IgD-negative memory B cell (primary cell): ENCODE data around the gene LARP4. TPM values are rescaled to one million over a fixed set of nuclear protein-coding genes. Genes with fewer than 3 reads are reported as not detected.
"Not testable (repeated sequence)": the region's sequence is repeated elsewhere in the genome, so short reads cannot be mapped to it uniquely, and the experiment has no call there.

Experiments
- H3K27ac Mint-ChIP-seq, 3 donors: one replicate each; pipeline ENCODE4 v1.8.0; 2020 to 2022; ENCODE audit warnings: mild to moderate bottlenecking in 3 of 3, mixed read lengths in 3 of 3, moderate library complexity in 1 of 3
- H3K27me3 Mint-ChIP-seq: one replicate; pipeline ENCODE4 v1.8.0; 2021; ENCODE audit warnings: mixed read lengths
- H3K36me3 Mint-ChIP-seq: one replicate; pipeline ENCODE4 v1.8.0; 2020; ENCODE audit warnings: mild to moderate bottlenecking, mixed read lengths
- H3K4me1 Mint-ChIP-seq, 3 donors: one replicate each; pipeline ENCODE4 v1.8.0; 2020 to 2022; ENCODE audit warnings: mixed read lengths in 3 of 3, mild to moderate bottlenecking in 1 of 3
- H3K4me3 Mint-ChIP-seq, 4 donors: one replicate each; pipeline ENCODE4 v1.8.0; 2020 to 2022; ENCODE audit warnings: mild to moderate bottlenecking in 4 of 4, mixed read lengths in 4 of 4, moderate library complexity in 3 of 4
- H3K9me3 Mint-ChIP-seq, 3 donors: one replicate each; pipeline ENCODE4 v1.8.0; 2020 to 2021; ENCODE audit warnings: mixed read lengths in 3 of 3, mild to moderate bottlenecking in 1 of 3
- polyA plus RNA-seq: library from polyadenylated mRNA; unstranded; fragments of 300-500 nt; fragmentation: Illumina TruSeq; gene quantifications from one replicate; pipeline ENCODE4 v1.2.3, GENCODE V29; 2021

The LARP4 gene
- polyA plus RNA-seq, 1 donor from 2014 or later, result 21.3 TPM

DNA sequence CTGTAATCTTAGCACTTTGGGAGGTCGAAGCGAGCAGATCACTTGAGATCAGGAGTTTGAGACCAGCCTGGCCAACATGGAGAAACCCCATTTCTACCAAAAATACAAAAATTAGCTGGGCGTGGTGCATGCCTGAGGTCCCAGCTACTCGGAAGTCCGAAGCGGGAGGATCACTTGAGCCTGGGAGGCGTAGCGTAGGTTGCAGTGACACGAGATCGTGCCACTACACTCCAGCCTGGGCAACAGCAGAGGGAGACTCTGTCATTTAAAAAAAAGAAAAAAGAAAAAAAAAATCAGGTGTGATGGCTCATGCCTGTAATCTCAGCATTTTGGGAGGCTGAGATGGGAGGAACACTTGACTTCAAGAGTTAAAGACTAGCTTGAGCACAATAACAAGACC, 11.9 kb upstream of the LARP4 start:
- H3K36me3 Mint-ChIP-seq, H3K4me1 Mint-ChIP-seq, H3K4me3 Mint-ChIP-seq, H3K27ac Mint-ChIP-seq, H3K9me3 Mint-ChIP-seq, H3K27me3 Mint-ChIP-seq: not testable (repeated sequence)

DNA sequence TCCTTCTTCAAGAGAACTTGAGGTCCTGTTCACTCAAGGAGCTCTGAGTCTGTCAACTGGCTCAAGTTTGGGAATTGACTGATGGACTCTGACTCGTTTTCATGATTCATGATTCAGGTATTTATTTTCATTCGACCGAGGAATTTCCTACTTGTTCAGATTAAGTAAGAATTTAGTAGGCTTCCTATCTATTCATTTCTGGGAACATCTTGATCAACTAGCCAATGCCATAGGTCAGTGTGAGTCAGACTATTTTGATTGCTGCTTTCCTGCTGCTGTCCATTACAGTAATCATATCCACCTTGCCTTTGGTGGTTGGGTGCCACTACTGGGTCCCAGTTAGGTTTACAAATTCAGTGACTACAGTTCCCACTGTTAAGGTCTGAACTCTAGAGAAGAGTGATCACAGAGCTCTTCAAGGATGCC, 10.4 kb upstream of the LARP4 start:
- H3K4me3 Mint-ChIP-seq, result no peak overlapping the region
- H3K4me1 Mint-ChIP-seq, result peaks cover 3 to 6% (median 5%) of the 10 kb centered on the region in 3 donors
- H3K27ac Mint-ChIP-seq, result no peak overlapping the region
- H3K9me3 Mint-ChIP-seq, result no peaks in the 10 kb centered on the region
- H3K27me3 Mint-ChIP-seq, result no peaks in the 10 kb centered on the region
- no peaks in the 10 kb centered on the region for H3K36me3 Mint-ChIP-seq

DNA sequence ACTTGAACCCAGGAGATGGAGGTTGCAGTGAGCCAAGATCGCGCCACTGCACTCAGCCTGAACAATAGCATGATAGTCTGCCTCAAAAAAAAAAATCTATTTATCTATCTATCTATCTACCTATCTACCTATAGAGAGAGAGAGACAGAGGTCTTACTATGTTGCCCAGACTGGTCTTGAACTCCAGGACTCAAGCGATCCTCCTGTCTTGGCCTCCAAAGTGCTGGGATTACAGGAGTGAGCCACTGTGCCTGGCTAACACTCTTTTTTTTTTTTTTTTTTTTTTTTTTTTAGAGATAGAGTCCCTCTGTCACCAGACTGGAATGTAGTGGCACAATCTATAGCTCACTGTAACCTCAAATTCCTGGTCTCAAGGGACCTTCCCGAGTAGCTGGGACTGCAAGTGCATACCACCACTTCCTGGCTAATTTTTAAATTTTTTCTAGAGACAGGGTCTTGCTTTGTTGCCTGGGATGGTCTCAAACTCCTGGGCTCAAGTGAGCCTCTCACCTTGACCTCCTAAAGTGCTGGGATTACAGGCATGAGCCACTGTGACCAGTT, 6.1 kb upstream of the LARP4 start:
- peaks cover 5% of the 10 kb centered on the region for H3K27me3 Mint-ChIP-seq
- H3K4me1 Mint-ChIP-seq, result peaks cover 0 to 2% (median 0%) of the 10 kb centered on the region in 3 donors
- H3K36me3 Mint-ChIP-seq, result no peaks in the 10 kb centered on the region
- no peak overlapping the region for H3K27ac Mint-ChIP-seq
- no peak overlapping the region for H3K4me3 Mint-ChIP-seq
- no peaks in the 10 kb centered on the region for H3K9me3 Mint-ChIP-seq

DNA sequence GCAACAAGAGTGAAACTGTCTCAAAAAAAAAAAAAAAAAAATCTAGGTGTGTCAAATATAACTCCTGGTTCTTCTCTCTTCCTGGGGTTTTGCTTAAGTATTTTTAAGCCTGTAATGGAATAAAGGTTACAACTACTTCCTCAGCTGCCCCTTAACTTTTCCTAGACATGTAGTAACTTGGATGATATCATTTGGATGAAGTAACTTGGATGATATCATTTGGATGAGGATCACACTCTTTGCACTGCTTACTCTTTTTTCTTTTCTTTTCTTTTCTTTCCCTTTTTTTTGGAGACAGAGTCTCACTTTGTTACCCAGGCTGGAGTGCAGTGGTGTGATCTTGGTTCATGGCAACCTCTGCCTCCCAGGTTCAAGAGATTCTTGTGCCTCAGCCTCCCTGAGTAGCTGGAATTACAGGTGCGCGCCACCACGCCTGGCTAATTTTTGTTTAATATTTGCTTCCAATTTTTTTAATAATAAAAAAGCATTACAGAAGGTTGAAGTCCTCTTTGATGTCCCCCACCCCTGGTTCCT, 3.5 kb upstream of the LARP4 start:
- H3K27me3 Mint-ChIP-seq, result peaks cover 5% of the 10 kb centered on the region
- no peaks in the 10 kb centered on the region for H3K9me3 Mint-ChIP-seq
- H3K4me3 Mint-ChIP-seq, result peak overlapping the region in 1 of 4 donors; percentile 54
- H3K27ac Mint-ChIP-seq, result no peak overlapping the region
- H3K36me3 Mint-ChIP-seq, result no peaks in the 10 kb centered on the region
- H3K4me1 Mint-ChIP-seq, result peaks cover 10 to 16% (median 12%) of the 10 kb centered on the region in 3 donors

DNA sequence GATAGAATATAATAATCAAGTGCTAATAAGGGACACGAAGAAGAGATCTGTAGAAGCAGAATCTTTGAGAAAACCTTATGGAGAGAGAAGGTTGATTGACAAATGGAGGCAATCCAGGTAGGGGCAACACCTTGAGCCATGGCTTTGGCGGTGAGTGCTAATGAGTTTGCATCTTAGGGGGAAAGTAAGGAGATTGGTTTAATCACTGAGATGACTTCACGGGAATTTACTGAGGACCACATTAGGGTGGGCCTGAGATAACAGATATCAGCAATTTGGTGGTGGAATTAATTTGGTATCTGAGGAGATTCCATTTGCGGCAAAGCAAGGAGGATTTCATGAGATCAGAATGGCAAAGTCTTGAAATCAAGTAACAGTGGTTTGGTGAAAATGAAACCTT, 1.8 kb upstream of the LARP4 start:
- Mint-ChIP-seq H3K36me3 (no peaks in the 10 kb centered on the region), H3K4me1 (peaks cover 22 to 30% (median 23%) of the 10 kb centered on the region in 3 donors), H3K4me3 (peak overlapping the region in 2 of 4 donors; percentile 1 to 82), H3K27me3 (peaks cover 5% of the 10 kb centered on the region), H3K9me3 (no peaks in the 10 kb centered on the region), H3K27ac (peak overlapping the region in 1 of 3 donors; percentile 32)

DNA sequence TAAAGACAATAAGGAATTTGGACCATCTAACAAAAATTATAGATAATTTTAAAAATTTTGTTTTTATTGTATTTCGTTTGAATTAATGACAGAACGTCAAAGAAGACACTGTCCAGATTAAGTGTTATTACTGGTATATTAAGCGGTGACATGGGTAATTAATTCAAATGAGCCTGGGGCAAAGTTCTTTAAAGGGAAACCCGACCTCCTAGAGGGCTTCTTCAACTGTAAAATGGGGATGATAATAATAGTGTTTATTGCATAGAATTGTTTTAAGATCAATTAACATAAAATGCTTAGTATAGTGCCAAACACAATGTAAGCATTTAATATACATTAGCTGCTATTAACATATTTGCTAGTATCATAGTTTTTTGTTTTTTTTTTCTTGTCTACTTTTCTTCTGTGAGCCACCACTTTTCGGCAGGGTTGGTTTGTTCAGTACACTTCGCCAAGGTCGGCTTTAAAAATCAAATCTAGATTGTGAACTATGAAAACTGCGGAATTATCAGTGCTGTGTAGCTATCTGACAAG, 514 bp upstream of the LARP4 start:
- Mint-ChIP-seq H3K27me3 (peaks cover 5% of the 10 kb centered on the region), H3K27ac (peak overlapping the region; percentile 89 to 98 (median 96)), H3K4me3 (peak overlapping the region; percentile 95 to 98 (median 96)), H3K36me3 (peaks cover 1% of the 10 kb centered on the region), H3K9me3 (no peaks in the 10 kb centered on the region), H3K4me1 (peaks cover 25 to 30% (median 26%) of the 10 kb centered on the region in 3 donors)

DNA sequence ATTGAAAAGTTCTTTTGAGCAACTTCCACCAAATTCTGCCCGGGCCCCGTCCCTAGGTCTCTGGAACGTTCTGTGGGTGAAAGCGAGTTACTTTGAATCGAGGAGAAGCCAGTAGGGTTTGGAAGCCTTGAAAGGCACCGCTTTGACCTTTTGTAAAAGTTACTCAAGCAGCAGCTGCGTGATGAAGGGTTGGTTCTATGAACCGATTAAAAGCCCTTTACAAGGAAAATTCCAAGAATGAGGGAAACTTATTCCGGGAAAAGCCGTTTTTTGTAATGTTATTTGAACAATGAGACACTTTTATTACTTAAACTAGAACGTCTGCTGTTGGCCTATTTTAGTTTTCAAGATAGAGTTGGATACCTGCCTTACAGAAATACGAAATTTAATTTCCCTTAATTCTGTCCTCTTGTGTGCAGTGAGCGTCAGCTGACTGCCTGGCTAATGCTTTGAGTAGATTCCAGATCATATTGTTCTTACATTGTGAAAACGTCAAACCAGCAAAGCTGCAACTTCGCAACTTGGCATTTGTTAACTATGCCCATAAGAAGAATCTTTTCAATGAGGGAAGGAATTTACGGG, 906 bp downstream of the LARP4 start:
- no peaks in the 10 kb centered on the region for H3K9me3 Mint-ChIP-seq
- peaks cover 1% of the 10 kb centered on the region for H3K36me3 Mint-ChIP-seq
- peak overlapping the region; percentile 95 to 98 (median 96) for H3K4me3 Mint-ChIP-seq
- peaks cover 25 to 30% (median 26%) of the 10 kb centered on the region in 3 donors for H3K4me1 Mint-ChIP-seq
- peak overlapping the region; percentile 89 to 98 (median 96) for H3K27ac Mint-ChIP-seq
- peaks cover under 1% of the 10 kb centered on the region for H3K27me3 Mint-ChIP-seq

DNA sequence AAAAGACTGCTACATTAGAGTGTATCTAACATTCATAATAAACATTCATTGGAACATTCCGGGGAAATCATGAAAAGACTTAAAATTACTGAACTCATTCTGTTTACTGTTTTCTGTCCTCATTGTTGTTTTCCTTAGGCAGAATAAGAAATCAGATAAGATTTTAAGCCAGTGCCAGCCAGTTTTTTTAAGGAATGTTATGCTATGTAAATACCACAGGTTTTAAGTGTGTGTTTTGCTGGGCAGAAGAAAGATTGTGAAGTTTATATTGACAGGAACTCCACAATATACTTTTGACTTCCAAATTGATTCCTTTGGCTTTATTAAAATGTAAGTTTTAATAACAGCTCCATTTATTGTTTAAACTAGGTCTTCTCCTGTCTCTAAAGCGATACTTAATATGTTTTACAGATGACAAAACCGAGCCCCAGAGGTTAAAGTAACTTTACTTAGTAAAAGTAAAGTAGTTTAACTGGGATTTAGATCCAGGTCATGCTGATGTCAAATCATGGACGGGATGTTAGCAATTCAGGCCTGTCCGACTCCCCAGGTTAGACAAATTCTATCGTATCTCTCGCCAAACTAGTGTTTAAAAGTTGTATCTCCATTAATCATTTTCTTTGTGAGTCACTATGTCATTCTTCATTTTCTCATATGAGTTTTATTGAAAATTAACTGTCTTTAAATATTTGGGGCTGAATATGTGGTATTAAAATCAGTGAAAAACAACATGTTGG, 1.7 kb downstream of the LARP4 start:
- Mint-ChIP-seq H3K27me3 (no peaks in the 10 kb centered on the region), H3K36me3 (peaks cover 1% of the 10 kb centered on the region), H3K4me1 (peaks cover 25 to 30% (median 26%) of the 10 kb centered on the region in 3 donors), H3K4me3 (peak overlapping the region; percentile 95 to 98 (median 96)), H3K27ac (peak overlapping the region; percentile 2 to 98 (median 28)), H3K9me3 (no peaks in the 10 kb centered on the region)

DNA sequence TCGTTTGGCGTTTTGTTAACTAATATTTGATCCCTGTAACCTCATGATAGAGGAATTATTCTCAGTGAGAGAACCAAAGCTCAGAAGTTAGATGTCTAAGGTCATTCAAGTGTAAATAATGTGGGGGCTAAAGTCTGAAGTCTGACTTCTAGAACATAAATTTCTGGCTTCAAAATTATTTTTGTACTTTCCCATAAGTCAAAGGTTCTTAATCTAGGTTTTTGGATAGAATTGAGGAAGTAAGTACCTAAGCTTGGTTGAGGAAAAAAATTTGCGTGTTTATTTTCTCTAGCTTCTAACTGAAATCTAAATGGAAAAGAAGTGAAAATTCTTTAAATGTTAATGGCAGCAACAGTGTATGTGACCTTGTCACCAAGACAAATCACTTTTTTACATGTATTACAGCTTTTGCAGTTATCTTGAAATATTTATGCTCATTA, 2.3 kb downstream of the LARP4 start:
- Mint-ChIP-seq H3K36me3 (peaks cover 3% of the 10 kb centered on the region), H3K4me3 (peak overlapping the region; percentile 2 to 98 (median 96)), H3K27me3 (no peaks in the 10 kb centered on the region), H3K27ac (peak overlapping the region in 2 of 3 donors; percentile 2 to 98), H3K9me3 (no peaks in the 10 kb centered on the region), H3K4me1 (peaks cover 25 to 30% (median 28%) of the 10 kb centered on the region in 3 donors)

DNA sequence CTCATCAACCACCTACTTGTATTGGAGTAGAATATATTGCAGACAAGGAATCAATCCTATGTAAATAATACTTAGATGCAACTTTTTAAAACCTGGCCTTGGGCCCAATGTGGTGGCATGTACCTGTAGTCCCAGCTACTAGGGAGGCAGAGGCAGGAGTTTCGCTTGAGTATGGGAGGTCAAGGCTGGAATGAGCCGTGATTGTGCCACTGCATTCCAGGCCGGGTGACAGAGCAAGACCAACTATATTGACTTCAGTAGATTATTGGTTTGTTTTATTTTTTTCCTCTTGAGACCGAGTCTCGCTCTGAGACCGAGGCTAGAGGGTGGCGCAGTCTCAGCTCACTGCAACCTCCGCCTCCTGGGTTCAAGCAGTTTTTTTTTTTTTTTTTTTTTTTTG, 3.6 kb downstream of the LARP4 start:
- peaks cover 25 to 35% (median 31%) of the 10 kb centered on the region in 3 donors for H3K4me1 Mint-ChIP-seq
- no peak overlapping the region for H3K27ac Mint-ChIP-seq
- H3K27me3 Mint-ChIP-seq, result no peaks in the 10 kb centered on the region
- H3K9me3 Mint-ChIP-seq, result no peaks in the 10 kb centered on the region
- no peak overlapping the region for H3K4me3 Mint-ChIP-seq
- peaks cover 3% of the 10 kb centered on the region for H3K36me3 Mint-ChIP-seq

DNA sequence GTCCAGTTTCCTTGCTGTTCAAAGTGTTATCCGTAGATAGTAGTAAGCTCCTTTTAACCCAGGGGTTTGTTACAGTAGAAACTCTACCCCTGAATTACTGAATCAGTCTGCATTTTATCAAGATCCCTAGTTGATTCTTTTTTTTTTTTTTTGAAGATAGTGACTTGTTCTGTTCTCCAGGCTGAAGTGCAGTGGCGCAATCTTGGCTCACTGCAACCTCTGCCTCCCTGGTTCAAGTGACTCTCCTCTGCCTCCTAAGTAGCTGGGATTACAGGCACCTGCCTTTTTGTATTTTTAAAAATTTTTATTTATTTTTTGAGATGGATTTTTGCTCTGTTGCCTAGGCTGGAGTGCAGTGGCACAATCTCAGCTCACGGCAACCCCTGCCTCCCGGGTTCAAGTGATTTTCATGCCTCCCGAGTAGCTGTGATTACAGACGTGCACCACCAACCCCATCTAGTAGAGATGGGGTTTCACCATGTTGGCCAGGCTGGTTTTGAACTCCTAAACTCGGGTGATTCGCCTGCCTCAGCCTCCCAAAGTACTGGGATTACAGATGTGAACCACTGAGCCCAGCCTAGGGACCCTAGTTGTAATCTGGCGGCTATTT, 10.5 kb downstream of the LARP4 start:
- Mint-ChIP-seq H3K27me3 (no peaks in the 10 kb centered on the region), H3K9me3 (no peaks in the 10 kb centered on the region), H3K36me3 (peaks cover 2% of the 10 kb centered on the region), H3K27ac (no peak overlapping the region), H3K4me3 (no peak overlapping the region), H3K4me1 (peaks cover 3 to 22% (median 13%) of the 10 kb centered on the region in 3 donors)

DNA sequence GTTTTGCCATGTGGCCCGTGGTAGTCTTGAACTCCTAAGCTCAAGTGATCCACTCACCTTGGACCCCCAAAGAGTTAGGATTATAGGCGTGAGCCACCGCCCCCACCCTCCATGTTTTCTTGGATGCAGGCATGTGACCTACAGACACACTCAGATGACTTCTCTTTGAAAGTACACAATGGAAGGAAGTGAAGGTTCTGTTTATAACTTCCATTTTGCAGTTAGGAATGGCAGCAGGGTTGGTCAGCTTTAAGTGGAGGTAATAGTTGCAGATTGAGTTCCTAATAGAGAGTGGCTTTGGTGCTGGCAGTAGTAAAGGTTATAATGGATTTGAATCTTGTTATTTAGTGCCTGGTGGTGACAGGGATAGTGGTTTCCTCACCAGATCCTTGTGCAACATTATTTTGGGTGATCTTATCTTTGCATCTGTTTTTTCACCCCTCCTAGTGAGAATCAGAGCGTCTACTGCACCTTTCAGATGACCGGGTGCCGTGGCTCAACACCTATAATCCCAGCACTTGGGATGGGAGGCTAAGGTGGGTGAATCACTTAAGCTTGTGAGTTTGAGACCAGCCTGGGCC, 15.3 kb downstream of the LARP4 start:
- H3K4me3 Mint-ChIP-seq, result no peak overlapping the region

DNA sequence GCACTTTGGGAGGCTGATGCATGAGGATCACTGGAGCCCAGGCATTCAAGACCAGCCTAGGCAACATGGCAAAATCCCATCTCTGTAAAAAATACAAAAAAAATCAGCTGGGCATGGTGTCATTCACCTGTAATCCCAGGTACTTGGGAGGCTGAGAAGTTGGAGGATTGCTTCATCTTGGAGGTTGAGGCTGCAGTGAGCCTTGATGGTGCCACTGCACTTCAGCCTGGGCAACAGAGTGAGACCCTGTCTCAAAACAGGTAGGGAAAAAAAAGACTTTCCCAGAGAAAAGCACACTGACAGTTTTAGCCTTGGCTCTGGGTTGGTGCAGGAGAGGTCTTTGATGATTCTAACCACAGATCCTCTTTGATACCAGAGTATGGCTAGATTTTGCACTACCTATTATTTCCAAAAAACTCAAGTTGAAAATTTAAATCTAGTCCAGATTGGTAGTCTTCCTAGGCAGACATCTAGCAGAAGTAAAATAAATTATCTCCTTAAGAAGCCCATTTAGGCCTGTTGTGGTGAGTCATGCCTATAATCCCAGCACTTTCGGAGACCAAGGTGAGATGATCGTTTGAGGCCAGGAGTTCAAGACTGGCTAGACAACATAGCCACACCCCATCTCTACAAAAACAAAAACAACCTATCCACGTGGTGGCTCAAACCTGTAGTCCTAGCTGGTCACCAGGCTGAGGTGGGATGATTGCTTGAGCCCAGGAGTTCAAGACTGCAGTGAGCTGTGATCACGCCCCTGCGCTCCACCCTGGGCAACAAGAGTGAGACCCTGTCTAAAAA, 18.6 kb downstream of the LARP4 start:
- H3K27ac Mint-ChIP-seq, result peak overlapping the region in 1 of 3 donors; percentile 39
- no peaks in the 10 kb centered on the region for H3K9me3 Mint-ChIP-seq
- H3K27me3 Mint-ChIP-seq, result no peaks in the 10 kb centered on the region
- H3K4me1 Mint-ChIP-seq, result peaks cover 7 to 25% (median 8%) of the 10 kb centered on the region in 3 donors
- no peak overlapping the region for H3K4me3 Mint-ChIP-seq
- peaks cover 3% of the 10 kb centered on the region for H3K36me3 Mint-ChIP-seq

More for the DNA sequence above, 15.3 kb downstream of the LARP4 start:
- no peaks in the 10 kb centered on the region for H3K27me3 Mint-ChIP-seq
- H3K36me3 Mint-ChIP-seq, result peaks cover 3% of the 10 kb centered on the region
- H3K9me3 Mint-ChIP-seq, result no peaks in the 10 kb centered on the region
- peaks cover 4 to 25% (median 17%) of the 10 kb centered on the region in 3 donors for H3K4me1 Mint-ChIP-seq
- H3K27ac Mint-ChIP-seq, result no peak overlapping the region

DNA sequence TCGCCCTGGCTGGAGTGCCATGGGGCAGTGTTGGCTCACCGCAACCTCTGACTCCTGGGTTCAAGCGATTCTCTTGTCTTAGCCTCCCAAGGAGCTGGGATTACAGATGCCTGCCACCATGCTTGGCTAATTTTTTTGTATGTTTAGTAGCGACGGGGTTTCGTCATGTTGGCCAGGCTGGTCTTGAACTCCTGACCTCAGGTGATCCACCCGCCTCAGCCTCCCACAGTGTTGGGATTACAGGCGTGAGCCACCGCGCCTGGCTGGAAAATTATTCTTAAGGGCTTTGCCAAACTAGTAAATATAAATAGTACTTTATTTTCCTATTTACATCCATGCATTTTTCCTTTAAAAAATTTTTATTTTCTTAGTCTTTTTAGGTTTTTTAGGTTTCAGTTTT, 22.2 kb downstream of the LARP4 start:
- peaks cover 5 to 16% (median 12%) of the 10 kb centered on the region in 3 donors for H3K4me1 Mint-ChIP-seq
- H3K27ac Mint-ChIP-seq, H3K36me3 Mint-ChIP-seq, H3K4me3 Mint-ChIP-seq, H3K27me3 Mint-ChIP-seq, H3K9me3 Mint-ChIP-seq: not testable (repeated sequence)
